Right lobe of liver (tissue), 4 donors: ENCODE results near the gene HOXB7.

ENCODE experiments used
- POLR2A ChIP-seq: fragments of 450-650 bp; IDR thresholded peaks from one replicate; pipeline ENCODE4 v1.6.1; 2017; ENCODE audit warnings: antibody characterized with exemption, mild to moderate bottlenecking
- TF ChIP-seq, protein P1 (sequence below), 4 donors: fragments of 200-600 bp in 3 of 4; fragments of 450-650 bp in 1 of 4; IDR thresholded peaks; one replicate each; pipeline versions ENCODE4 v1.5.1 to v1.8.0; 2016 to 2022; ENCODE audit warnings: antibody characterized with exemption in 4 of 4, mild to moderate bottlenecking in 2 of 4
- donor health status: DM: no; HTN: no; CAD: no.
- donor health status: DM: no; HTN: no; CAD: no.
- donor health status: DM: no; HTN: yes; CAD: no.

DNA sequence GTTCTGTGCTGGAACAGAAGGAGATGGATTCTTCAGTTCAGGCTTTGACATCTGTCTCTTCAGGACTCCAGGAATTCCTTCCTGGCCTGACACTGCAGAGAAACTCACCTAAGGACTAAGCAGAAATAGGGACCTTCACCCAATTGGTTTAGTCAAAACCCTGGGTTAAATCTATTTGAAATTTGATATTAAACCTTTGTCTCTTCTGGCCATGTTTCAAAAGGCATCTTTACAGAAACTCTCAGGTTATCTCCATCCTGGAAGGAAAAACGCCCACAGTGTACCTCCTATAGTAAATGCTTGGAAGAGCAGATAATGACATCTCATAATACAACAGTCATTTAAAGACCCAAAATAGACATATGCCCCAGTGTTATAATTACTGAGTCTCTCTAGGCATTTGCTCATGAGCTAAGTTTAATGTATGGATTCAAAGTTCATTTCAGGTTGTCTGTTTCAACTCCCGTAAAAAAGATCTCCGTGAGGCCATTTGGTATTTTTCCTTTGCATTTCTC is 27.1 kb downstream of the HOXB7 start:
- TF ChIP-seq, protein P1, sequence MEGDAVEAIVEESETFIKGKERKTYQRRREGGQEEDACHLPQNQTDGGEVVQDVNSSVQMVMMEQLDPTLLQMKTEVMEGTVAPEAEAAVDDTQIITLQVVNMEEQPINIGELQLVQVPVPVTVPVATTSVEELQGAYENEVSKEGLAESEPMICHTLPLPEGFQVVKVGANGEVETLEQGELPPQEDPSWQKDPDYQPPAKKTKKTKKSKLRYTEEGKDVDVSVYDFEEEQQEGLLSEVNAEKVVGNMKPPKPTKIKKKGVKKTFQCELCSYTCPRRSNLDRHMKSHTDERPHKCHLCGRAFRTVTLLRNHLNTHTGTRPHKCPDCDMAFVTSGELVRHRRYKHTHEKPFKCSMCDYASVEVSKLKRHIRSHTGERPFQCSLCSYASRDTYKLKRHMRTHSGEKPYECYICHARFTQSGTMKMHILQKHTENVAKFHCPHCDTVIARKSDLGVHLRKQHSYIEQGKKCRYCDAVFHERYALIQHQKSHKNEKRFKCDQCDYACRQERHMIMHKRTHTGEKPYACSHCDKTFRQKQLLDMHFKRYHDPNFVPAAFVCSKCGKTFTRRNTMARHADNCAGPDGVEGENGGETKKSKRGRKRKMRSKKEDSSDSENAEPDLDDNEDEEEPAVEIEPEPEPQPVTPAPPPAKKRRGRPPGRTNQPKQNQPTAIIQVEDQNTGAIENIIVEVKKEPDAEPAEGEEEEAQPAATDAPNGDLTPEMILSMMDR (IDR thresholded peaks at IDR 0.05) = no peak
- TF ChIP-seq POLR2A = no peak
